GM18519 (cell line): ENCODE data around the gene IQGAP2.
"Not testable (repeated sequence)": the region's sequence is repeated elsewhere in the genome, so short reads cannot be mapped to it uniquely, and the experiment has no call there.

Source experiments
- ATAC-seq: cut with Tn5 transposase; IDR thresholded peaks from one replicate; pipeline ENCODE4 v1.9.1; 2021; ENCODE audit warnings: mild to moderate bottlenecking, moderate library complexity; ENCODE audit not compliant: unreplicated experiment, low FRiP score

IQGAP2 gene

GRCh38 chr5:76677849-76678472 lies 274.9 kb downstream of the IQGAP2 start:
- no peak for ATAC-seq

GRCh38 chr5:76679231-76679630 lies 276.1 kb downstream of the IQGAP2 start:
- ATAC-seq, result no peak

GRCh38 chr5:76680826-76681225 lies 277.7 kb downstream of the IQGAP2 start:
- not testable (repeated sequence) for ATAC-seq

- ATAC-seq, result no peak
Observed at GRCh38 chr5:76681287-76681686, 278.2 kb downstream of the IQGAP2 start.

- ATAC-seq, result no peak
Observed at GRCh38 chr5:76682387-76682786, 279.3 kb downstream of the IQGAP2 start.

GRCh38 chr5:76683816-76684731 lies 281.0 kb downstream of the IQGAP2 start:
- ATAC-seq, result no peak

GRCh38 chr5:76684756-76685519 lies 281.9 kb downstream of the IQGAP2 start:
- ATAC-seq, result no peak

GRCh38 chr5:76685704-76686103 lies 282.6 kb downstream of the IQGAP2 start:
- no peak for ATAC-seq

- no peak for ATAC-seq
Observed at GRCh38 chr5:76688212-76688611, 285.1 kb downstream of the IQGAP2 start.

- ATAC-seq, result no peak
Observed at GRCh38 chr5:76688836-76689235, 285.8 kb downstream of the IQGAP2 start.

- no peak for ATAC-seq
Observed at GRCh38 chr5:76689321-76690036, 286.4 kb downstream of the IQGAP2 start.

GRCh38 chr5:76690037-76690679 lies 287.1 kb downstream of the IQGAP2 start:
- no peak for ATAC-seq

- ATAC-seq, result no peak
Observed at GRCh38 chr5:76690704-76691466, 287.8 kb downstream of the IQGAP2 start.

GRCh38 chr5:76691467-76692273 lies 288.6 kb downstream of the IQGAP2 start:
- ATAC-seq, result peak; percentile 47

- no peak for ATAC-seq
Observed at GRCh38 chr5:76692274-76692540, 289.1 kb downstream of the IQGAP2 start.

GRCh38 chr5:76692651-76693050 lies 289.6 kb downstream of the IQGAP2 start:
- no peak for ATAC-seq

- no peak for ATAC-seq
Observed at GRCh38 chr5:76693141-76693540, 290.1 kb downstream of the IQGAP2 start.

- ATAC-seq, result no peak
Observed at GRCh38 chr5:76694317-76694716, 291.2 kb downstream of the IQGAP2 start.

- no peak for ATAC-seq
Observed at GRCh38 chr5:76695346-76695745, 292.3 kb downstream of the IQGAP2 start.
